Panc1 (cell line): ENCODE measurements around the gene ARG2.

Experiments
- POLR2AphosphoS5 ChIP-seq: IDR thresholded peaks from 2 replicates; pipeline ENCODE4 v1.6.1; 2012; ENCODE audit warnings: mild to moderate bottlenecking, low read depth, low read length, moderate library complexity
- TCF7L2 ChIP-seq: IDR thresholded peaks from 2 replicates; pipeline ENCODE4 v1.6.1; 2011; ENCODE audit warnings: mild to moderate bottlenecking, low read depth, low read length, inconsistent platforms
- TF ChIP-seq, protein P1 (sequence below): fragments of 450-650 bp; IDR thresholded peaks from 2 replicates; pipeline ENCODE4 v1.5.1; 2017; ENCODE audit warnings: mild to moderate bottlenecking
- TF ChIP-seq, protein P2 (sequence below), 2 experiments: IDR thresholded peaks; 2 replicates each; pipeline ENCODE4 v1.6.1; 2011 to 2012; ENCODE audit warnings: low read depth in 2 of 2, control low read depth in 1 of 2, low read length in 1 of 2, mild to moderate bottlenecking in 1 of 2, moderate library complexity in 1 of 2; ENCODE audit not compliant: insufficient read depth in 1 of 2

DNA sequence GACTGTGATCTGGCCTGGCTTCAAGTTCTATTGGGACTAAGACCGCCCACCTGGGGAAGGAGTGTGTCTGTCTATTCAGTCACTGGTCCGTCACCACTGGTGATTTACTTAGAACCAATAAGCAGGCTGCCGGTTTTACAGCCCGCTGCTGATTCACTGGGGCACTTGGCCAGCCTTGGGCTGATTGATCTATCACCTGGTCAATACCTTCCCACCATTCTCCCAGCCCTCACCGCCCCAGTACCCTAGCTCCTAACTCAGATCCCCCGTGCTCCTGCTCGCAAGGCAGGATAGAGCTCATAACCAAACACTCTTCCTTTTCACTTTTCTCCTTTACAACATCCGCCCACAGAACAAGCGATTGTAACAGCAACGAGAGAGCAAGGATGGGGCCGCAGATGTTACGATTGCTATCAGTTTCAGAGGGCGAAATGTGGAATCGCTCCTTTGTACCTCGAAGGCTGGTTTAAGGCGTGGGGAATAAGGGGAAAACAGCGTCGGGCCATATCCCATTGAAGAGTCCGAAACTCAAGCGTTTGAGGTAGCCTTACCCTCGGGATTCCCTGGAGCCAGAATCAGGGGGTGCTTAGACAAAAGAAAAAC, 75.2 kb downstream of the ARG2 start:
- TF ChIP-seq, protein P1, sequence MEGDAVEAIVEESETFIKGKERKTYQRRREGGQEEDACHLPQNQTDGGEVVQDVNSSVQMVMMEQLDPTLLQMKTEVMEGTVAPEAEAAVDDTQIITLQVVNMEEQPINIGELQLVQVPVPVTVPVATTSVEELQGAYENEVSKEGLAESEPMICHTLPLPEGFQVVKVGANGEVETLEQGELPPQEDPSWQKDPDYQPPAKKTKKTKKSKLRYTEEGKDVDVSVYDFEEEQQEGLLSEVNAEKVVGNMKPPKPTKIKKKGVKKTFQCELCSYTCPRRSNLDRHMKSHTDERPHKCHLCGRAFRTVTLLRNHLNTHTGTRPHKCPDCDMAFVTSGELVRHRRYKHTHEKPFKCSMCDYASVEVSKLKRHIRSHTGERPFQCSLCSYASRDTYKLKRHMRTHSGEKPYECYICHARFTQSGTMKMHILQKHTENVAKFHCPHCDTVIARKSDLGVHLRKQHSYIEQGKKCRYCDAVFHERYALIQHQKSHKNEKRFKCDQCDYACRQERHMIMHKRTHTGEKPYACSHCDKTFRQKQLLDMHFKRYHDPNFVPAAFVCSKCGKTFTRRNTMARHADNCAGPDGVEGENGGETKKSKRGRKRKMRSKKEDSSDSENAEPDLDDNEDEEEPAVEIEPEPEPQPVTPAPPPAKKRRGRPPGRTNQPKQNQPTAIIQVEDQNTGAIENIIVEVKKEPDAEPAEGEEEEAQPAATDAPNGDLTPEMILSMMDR: no peak
- TF ChIP-seq POLR2AphosphoS5 (no peak), TCF7L2 (no peak)
- TF ChIP-seq, protein P2, sequence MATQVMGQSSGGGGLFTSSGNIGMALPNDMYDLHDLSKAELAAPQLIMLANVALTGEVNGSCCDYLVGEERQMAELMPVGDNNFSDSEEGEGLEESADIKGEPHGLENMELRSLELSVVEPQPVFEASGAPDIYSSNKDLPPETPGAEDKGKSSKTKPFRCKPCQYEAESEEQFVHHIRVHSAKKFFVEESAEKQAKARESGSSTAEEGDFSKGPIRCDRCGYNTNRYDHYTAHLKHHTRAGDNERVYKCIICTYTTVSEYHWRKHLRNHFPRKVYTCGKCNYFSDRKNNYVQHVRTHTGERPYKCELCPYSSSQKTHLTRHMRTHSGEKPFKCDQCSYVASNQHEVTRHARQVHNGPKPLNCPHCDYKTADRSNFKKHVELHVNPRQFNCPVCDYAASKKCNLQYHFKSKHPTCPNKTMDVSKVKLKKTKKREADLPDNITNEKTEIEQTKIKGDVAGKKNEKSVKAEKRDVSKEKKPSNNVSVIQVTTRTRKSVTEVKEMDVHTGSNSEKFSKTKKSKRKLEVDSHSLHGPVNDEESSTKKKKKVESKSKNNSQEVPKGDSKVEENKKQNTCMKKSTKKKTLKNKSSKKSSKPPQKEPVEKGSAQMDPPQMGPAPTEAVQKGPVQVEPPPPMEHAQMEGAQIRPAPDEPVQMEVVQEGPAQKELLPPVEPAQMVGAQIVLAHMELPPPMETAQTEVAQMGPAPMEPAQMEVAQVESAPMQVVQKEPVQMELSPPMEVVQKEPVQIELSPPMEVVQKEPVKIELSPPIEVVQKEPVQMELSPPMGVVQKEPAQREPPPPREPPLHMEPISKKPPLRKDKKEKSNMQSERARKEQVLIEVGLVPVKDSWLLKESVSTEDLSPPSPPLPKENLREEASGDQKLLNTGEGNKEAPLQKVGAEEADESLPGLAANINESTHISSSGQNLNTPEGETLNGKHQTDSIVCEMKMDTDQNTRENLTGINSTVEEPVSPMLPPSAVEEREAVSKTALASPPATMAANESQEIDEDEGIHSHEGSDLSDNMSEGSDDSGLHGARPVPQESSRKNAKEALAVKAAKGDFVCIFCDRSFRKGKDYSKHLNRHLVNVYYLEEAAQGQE (IDR thresholded peaks at IDR 0.05; ENCODE audit: insufficient read depth in 1 of 2, low read depth in 2 of 2, low read length in 1 of 2): no peak
